Measurements from ENCODE around the gene PMS1.
"Not testable (repeated sequence)": the region's sequence is repeated elsewhere in the genome, so short reads cannot be mapped to it uniquely, and the experiment has no call there.

PMS1 gene

GRCh38 chr2:189818249-189819038 lies 34.2 kb downstream of the PMS1 start:
- DNase-seq (ENCODE audit: low read depth, low spot score): no peak

GRCh38 chr2:189819297-189819704 lies 35.1 kb downstream of the PMS1 start:
- DNase-seq (ENCODE audit: low read depth, low spot score): no peak

GRCh38 chr2:189821953-189822748 lies 37.9 kb downstream of the PMS1 start:
- DNase-seq (ENCODE audit: low read depth, low spot score): no peak

GRCh38 chr2:189824694-189825396 lies 40.6 kb downstream of the PMS1 start:
- no peak for DNase-seq (ENCODE audit: low read depth, low spot score)

GRCh38 chr2:189826039-189826438 lies 41.8 kb downstream of the PMS1 start:
- no peak for DNase-seq (ENCODE audit: low read depth, low spot score)

- DNase-seq (ENCODE audit: low read depth, low spot score): no peak
Measured at GRCh38 chr2:189829102-189829833, 45.0 kb downstream of the PMS1 start.

- no peak for DNase-seq (ENCODE audit: low read depth, low spot score)
Measured at GRCh38 chr2:189830510-189830909, 46.3 kb downstream of the PMS1 start.

- DNase-seq (ENCODE audit: low read depth, low spot score): no peak
Measured at GRCh38 chr2:189834059-189834458, 49.8 kb downstream of the PMS1 start.

- DNase-seq (ENCODE audit: low read depth, low spot score): not testable (repeated sequence)
Measured at GRCh38 chr2:189834642-189835041, 50.4 kb downstream of the PMS1 start.

- no peak for DNase-seq (ENCODE audit: low read depth, low spot score)
Measured at GRCh38 chr2:189835855-189836558, 51.8 kb downstream of the PMS1 start.

- no peak for DNase-seq (ENCODE audit: low read depth, low spot score)
Measured at GRCh38 chr2:189836644-189837043, 52.4 kb downstream of the PMS1 start.

- DNase-seq (ENCODE audit: low read depth, low spot score): no peak
Measured at GRCh38 chr2:189837326-189837725, 53.1 kb downstream of the PMS1 start.

- DNase-seq (ENCODE audit: low read depth, low spot score): no peak
Measured at GRCh38 chr2:189841019-189841418, 56.8 kb downstream of the PMS1 start.

- no peak for DNase-seq (ENCODE audit: low read depth, low spot score)
Measured at GRCh38 chr2:189848276-189848675, 64.0 kb downstream of the PMS1 start.

GRCh38 chr2:189849550-189849949 lies 65.3 kb downstream of the PMS1 start:
- no peak for DNase-seq (ENCODE audit: low read depth, low spot score)

GRCh38 chr2:189851174-189851826 lies 67.0 kb downstream of the PMS1 start:
- no peak for DNase-seq (ENCODE audit: low read depth, low spot score)

- DNase-seq (ENCODE audit: low read depth, low spot score): no peak
Measured at GRCh38 chr2:189854187-189854586, 69.9 kb downstream of the PMS1 start.

- no peak for DNase-seq (ENCODE audit: low read depth, low spot score)
Measured at GRCh38 chr2:189854940-189855339, 70.7 kb downstream of the PMS1 start.

- no peak for DNase-seq (ENCODE audit: low read depth, low spot score)
Measured at GRCh38 chr2:189858291-189858690, 74.0 kb downstream of the PMS1 start.

- no peak for DNase-seq (ENCODE audit: low read depth, low spot score)
Measured at GRCh38 chr2:189860161-189860560, 75.9 kb downstream of the PMS1 start.
